Hepatocyte (in vitro differentiated cells): ENCODE measurements around the gene CPEB1.
"Not testable (repeated sequence)": the region's sequence is repeated elsewhere in the genome, so short reads cannot be mapped to it uniquely, and the experiment has no call there.

Experiments used
- EZH2 ChIP-seq: fragments of 200-600 bp; sonication (generic); IDR thresholded peaks from 2 replicates; pipeline ENCODE4 v1.6.1; 2016; ENCODE audit warnings: antibody characterized with exemption, mild to moderate bottlenecking, borderline replicate concordance
- EZH2phosphoT487 ChIP-seq: fragments of 200-600 bp; sonication (generic); IDR thresholded peaks from one replicate; pipeline ENCODE4 v1.6.1; 2018; ENCODE audit warnings: antibody characterized with exemption, mild to moderate bottlenecking, low read depth, moderate library complexity; ENCODE audit not compliant: unreplicated experiment, severe bottlenecking
- TF ChIP-seq, protein P1 (sequence below): fragments of 200-600 bp; sonication (generic); IDR thresholded peaks from 2 replicates; pipeline ENCODE4 v1.5.1; 2016; ENCODE audit warnings: antibody characterized with exemption, mild to moderate bottlenecking; ENCODE audit not compliant: poor library complexity

DNA sequence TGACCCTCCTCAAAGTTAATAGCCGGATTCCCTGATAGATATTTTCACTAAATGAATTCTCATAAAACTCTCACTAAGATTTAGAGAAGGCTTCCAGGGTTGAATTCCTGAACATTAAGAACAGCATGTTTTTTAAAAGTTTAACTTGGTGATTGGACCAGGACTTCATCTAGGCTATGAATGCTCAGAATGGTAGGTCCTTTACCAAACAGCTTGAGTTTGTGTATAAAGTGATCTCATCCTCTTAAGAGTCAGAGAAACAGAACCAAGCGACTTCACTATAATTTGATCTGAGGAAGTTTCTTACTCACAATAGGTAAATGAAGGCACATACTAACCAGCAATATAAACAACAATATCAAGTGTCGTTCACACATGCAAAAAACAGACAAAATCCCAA lies 143.1 kb downstream of the CPEB1 start:
- TF ChIP-seq, protein P1, sequence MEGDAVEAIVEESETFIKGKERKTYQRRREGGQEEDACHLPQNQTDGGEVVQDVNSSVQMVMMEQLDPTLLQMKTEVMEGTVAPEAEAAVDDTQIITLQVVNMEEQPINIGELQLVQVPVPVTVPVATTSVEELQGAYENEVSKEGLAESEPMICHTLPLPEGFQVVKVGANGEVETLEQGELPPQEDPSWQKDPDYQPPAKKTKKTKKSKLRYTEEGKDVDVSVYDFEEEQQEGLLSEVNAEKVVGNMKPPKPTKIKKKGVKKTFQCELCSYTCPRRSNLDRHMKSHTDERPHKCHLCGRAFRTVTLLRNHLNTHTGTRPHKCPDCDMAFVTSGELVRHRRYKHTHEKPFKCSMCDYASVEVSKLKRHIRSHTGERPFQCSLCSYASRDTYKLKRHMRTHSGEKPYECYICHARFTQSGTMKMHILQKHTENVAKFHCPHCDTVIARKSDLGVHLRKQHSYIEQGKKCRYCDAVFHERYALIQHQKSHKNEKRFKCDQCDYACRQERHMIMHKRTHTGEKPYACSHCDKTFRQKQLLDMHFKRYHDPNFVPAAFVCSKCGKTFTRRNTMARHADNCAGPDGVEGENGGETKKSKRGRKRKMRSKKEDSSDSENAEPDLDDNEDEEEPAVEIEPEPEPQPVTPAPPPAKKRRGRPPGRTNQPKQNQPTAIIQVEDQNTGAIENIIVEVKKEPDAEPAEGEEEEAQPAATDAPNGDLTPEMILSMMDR = not testable (repeated sequence)
- TF ChIP-seq EZH2, EZH2phosphoT487: not testable (repeated sequence)
